HepG2 (cell line): ENCODE data around the gene EPHA4. TPM values are rescaled to one million over a fixed set of nuclear protein-coding genes. Genes with fewer than 3 reads are reported as not detected.

Experiments used
- ATAC-seq: fragments of 200-7000 bp; cut with Tn5 transposase; 3 replicates; pipeline ENCODE4 v1.9.1; 2020; ENCODE audit warnings: mild to moderate bottlenecking, moderate library complexity
- BruUV-seq: library from RNA; stranded (reverse); fragments of 400-500 nt; replicated peaks from 2 replicates; lab custom pipeline; 2021; lab: Mats Ljungman, UMichigan
- CTCF ChIA-PET: fragments of 300-600 bp; formaldehyde crosslinking; extraction: SDS; loops from one replicate; lab custom pipeline; 2021; ENCODE audit warnings: low total read pairs, inconsistent platforms, low intra/inter-chr PET ratio; lab: Yijun Ruan, JAX
- POLR2A ChIA-PET: fragments of 350-600 bp; sonication (Branson Sonifier 250); formaldehyde crosslinking; loops from one replicate; lab custom pipeline; 2020; ENCODE audit warnings: antibody characterized with exemption, inconsistent platforms; lab: Yijun Ruan, JAX
- DNase-seq: peaks from one replicate; pipeline ENCODE4 v3.0.0-alpha.2; 2015; ENCODE audit warnings: low spot score
- FAIRE-seq: peaks from 3 replicates; lab custom pipeline; 2011; peaks lifted over from hg19 to GRCh38; lab: Jason Lieb, UNC
- H2AFZ ChIP-seq: one replicate; pipeline ENCODE4 v1.6.1; 2011; ENCODE audit warnings: low read length, inconsistent platforms
- H3K27ac ChIP-seq: fragments of 300-600 bp; 3 replicates; pipeline ENCODE4 v1.8.0; 2011; ENCODE audit warnings: mixed run types, mild to moderate bottlenecking, mixed read lengths, low read length, inconsistent platforms; ENCODE audit not compliant: insufficient read depth; ENCODE audit errors: extremely low read length
- H3K27me3 ChIP-seq, 2 experiments: fragments of 200-600 bp in 1 of 2; 2 replicates in 1 of 2; 3 replicates in 1 of 2; pipeline versions ENCODE4 v1.6.0 to v1.8.0; 2011; ENCODE audit warnings: low read length in 2 of 2, mild to moderate bottlenecking in 2 of 2, moderate library complexity in 2 of 2, inconsistent platforms in 1 of 2; ENCODE audit not compliant: insufficient read depth in 2 of 2, control insufficient read depth in 1 of 2
- H3K36me3 ChIP-seq, 2 experiments: fragments of 200-600 bp in 1 of 2; replicated peaks in 1 of 2; 2 replicates in 1 of 2; 3 replicates in 1 of 2; pipeline versions ENCODE4 v1.5.1 to v1.8.0; 2011; ENCODE audit warnings: low read length in 2 of 2, inconsistent platforms in 1 of 2; ENCODE audit not compliant: insufficient read depth in 2 of 2, control insufficient read depth in 1 of 2
- H3K4me1 ChIP-seq: 2 replicates; pipeline ENCODE4 v1.5.1; 2012; ENCODE audit warnings: low read length, inconsistent platforms; ENCODE audit not compliant: insufficient read depth
- H3K4me2 ChIP-seq: 2 replicates; pipeline ENCODE4 v1.6.0; 2011; ENCODE audit warnings: low read depth, low read length, inconsistent platforms
- H3K4me3 ChIP-seq, 3 experiments: fragments of 200-600 bp in 1 of 3; sonication (generic), shearing (Covaris generic) in 1 of 3; replicated peaks in 1 of 3; 2 replicates each; pipeline ENCODE4 v1.5.1; 2011 to 2016; ENCODE audit warnings: low read length in 3 of 3, inconsistent platforms in 2 of 3, low read depth in 2 of 3, mild to moderate bottlenecking in 2 of 3, control low read depth in 1 of 3, mixed read lengths in 1 of 3; ENCODE audit not compliant: insufficient read depth in 1 of 3
- H3K79me2 ChIP-seq: one replicate; pipeline ENCODE4 v1.6.1; 2011; ENCODE audit warnings: low read length, inconsistent platforms; ENCODE audit not compliant: insufficient read depth
- H3K9ac ChIP-seq: 2 replicates; pipeline ENCODE4 v1.6.0; 2011; ENCODE audit warnings: mild to moderate bottlenecking, low read depth, low read length, inconsistent platforms; ENCODE audit not compliant: insufficient read depth
- H3K9me3 ChIP-seq: 2 replicates; pipeline ENCODE4 v1.5.1; 2012; ENCODE audit warnings: mild to moderate bottlenecking, low read length
- H4K20me1 ChIP-seq: 2 replicates; pipeline ENCODE4 v1.6.0; 2011; ENCODE audit warnings: inconsistent platforms, mild to moderate bottlenecking, low read length, moderate library complexity; ENCODE audit not compliant: insufficient read depth
- ATF4 ChIP-seq, 2 experiments: fragments of 450-650 bp in 1 of 2; sonication (generic) in 1 of 2; formaldehyde crosslinking; IDR thresholded peaks; 2 replicates each; pipeline versions ENCODE4 v1.5.0 to v1.8.0; 2020 to 2022; ENCODE audit warnings: mild to moderate bottlenecking in 1 of 2, missing genetic modification reagents in 1 of 2
- KLF13 ChIP-seq: sonication (generic); formaldehyde crosslinking; IDR thresholded peaks from 2 replicates; pipeline ENCODE4 v1.4.0; 2020; ENCODE audit warnings: mild to moderate bottlenecking, missing genetic modification reagents
- MAFG ChIP-seq: sonication (generic); formaldehyde crosslinking; IDR thresholded peaks from 2 replicates; pipeline ENCODE4 v1.5.1; 2020; ENCODE audit warnings: mild to moderate bottlenecking, missing genetic modification reagents
- NFIC ChIP-seq: IDR thresholded peaks from 2 replicates; pipeline ENCODE4 v1.6.1; 2012; ENCODE audit warnings: mild to moderate bottlenecking, low read length, inconsistent platforms
- NFKB2 ChIP-seq: sonication (generic); formaldehyde crosslinking; IDR thresholded peaks from 2 replicates; pipeline ENCODE4 v1.4.0; 2020; ENCODE audit warnings: missing genetic modification reagents, borderline replicate concordance
- PAXIP1 ChIP-seq: sonication (generic); formaldehyde crosslinking; conservative IDR thresholded peaks from 2 replicates; pipeline ENCODE4 v1.4.0; 2020; ENCODE audit warnings: mild to moderate bottlenecking, missing genetic modification reagents, moderate library complexity
- TGIF2 ChIP-seq: IDR thresholded peaks from 2 replicates; pipeline ENCODE4 v1.6.1; 2016; ENCODE audit warnings: control low read depth, missing compliant biosample characterization
- TRIM24 ChIP-seq: sonication (generic); formaldehyde crosslinking; IDR thresholded peaks from 2 replicates; pipeline ENCODE4 v1.8.0; 2022; ENCODE audit warnings: mild to moderate bottlenecking, missing genetic modification reagents
- ZBTB33 ChIP-seq: sonication (generic); formaldehyde crosslinking; IDR thresholded peaks from 2 replicates; pipeline ENCODE4 v1.4.0; 2020; ENCODE audit warnings: missing genetic modification reagents
- ZNF264 ChIP-seq: sonication (generic); formaldehyde crosslinking; IDR thresholded peaks from 2 replicates; pipeline ENCODE4 v1.4.0; 2020; ENCODE audit warnings: missing genetic modification reagents
- ZNF33B ChIP-seq: sonication (generic); formaldehyde crosslinking; IDR thresholded peaks from 2 replicates; pipeline ENCODE4 v1.5.1; 2020; ENCODE audit warnings: mild to moderate bottlenecking, missing genetic modification reagents
- ZNF691 ChIP-seq: sonication (generic); formaldehyde crosslinking; IDR thresholded peaks from 2 replicates; pipeline ENCODE4 v1.4.0; 2020; ENCODE audit warnings: missing genetic modification reagents, low read depth, mild to moderate bottlenecking, borderline replicate concordance
- ZNF83 ChIP-seq: sonication (generic); formaldehyde crosslinking; IDR thresholded peaks from 2 replicates; pipeline ENCODE4 v1.4.0; 2020; ENCODE audit warnings: missing genetic modification reagents, mild to moderate bottlenecking, borderline replicate concordance
- WGBS: methylation state at CpG from one replicate; pipeline ENCODE4 v1.1.6; 2017; ENCODE audit warnings: low lambda C conversion rate; 5-methylcytosine and 5-hydroxymethylcytosine counted together
- in situ Hi-C: cut with HindIII; loops from 2 replicates; pipeline ENCODE4 v1.10.0; 2017; ENCODE audit warnings: low pct_unique_long_range_greater_than_20kb; ENCODE audit not compliant: extremely low pct_ligation_motif_present
- intact Hi-C: fragments of 100-400 bp; cut with micrococcal nuclease; formaldehyde crosslinking; loops from one replicate; pipeline ENCODE4 v1.10.0; 2022; ENCODE audit not compliant: unreplicated experiment
- polyA plus RNA-seq, 8 experiments: library from polyadenylated mRNA; depleted of rRNA in 3 of 8; stranded (reverse) in 7 of 8; unstranded in 1 of 8; fragments of >200 nt; fragmentation: Illumina TruSeq in 4 of 8; extraction: Trizol in 4 of 8; gene quantifications; 2 replicates each; pipeline versions ENCODE4 v1.2.1 to v1.2.3, GENCODE V29; 2011 to 2016; ENCODE audit warnings: low read depth in 4 of 8, missing spikeins in 1 of 8, mixed read lengths in 1 of 8; ENCODE audit not compliant: insufficient read depth in 1 of 8
- total RNA-seq, 5 experiments: library from RNA; depleted of rRNA; stranded (reverse); fragments of >200 nt; fragmentation: Illumina TruSeq; extraction: Trizol; gene quantifications; 2 replicates each; pipeline ENCODE4 v1.2.3, GENCODE V29; 2016; ENCODE audit warnings: low read depth in 1 of 5

EPHA4 gene
- total and polyA plus RNA-seq, 2 of the 13 experiments (the other 11 are each of a cell fraction or from before 2014, with no cell fraction given), result not detected

GRCh38 chr2:221455214-221455613, 116.9 kb downstream of the EPHA4 start (continued):
- TF ChIP-seq ZNF691 (CRISPR knock-in tag), result no peak

GRCh38 chr2:221454459-221455105, 117.5 kb downstream of the EPHA4 start:
- TF ChIP-seq ZBTB33 (CRISPR knock-in tag), result no peak
- TF ChIP-seq PAXIP1, result no peak
- TF ChIP-seq TGIF2 (CRISPR knock-in tag), result no peak
- no peak for TF ChIP-seq MAFG
- no peak for TF ChIP-seq NFKB2
- TF ChIP-seq TRIM24 (CRISPR knock-in tag), result no peak
- no peak for TF ChIP-seq ATF4 (CRISPR knock-in tag; IDR thresholded peaks at IDR 0.05)
- TF ChIP-seq ZNF33B, result no peak
- no peak for TF ChIP-seq NFIC
- TF ChIP-seq ZNF264 (CRISPR knock-in tag), result no peak
- TF ChIP-seq ZNF83 (CRISPR knock-in tag), result no peak
- TF ChIP-seq KLF13 (CRISPR knock-in tag), result no peak
- TF ChIP-seq, all 625 proteins: peak for 0
- intact Hi-C loops, result no loop called here

More at GRCh38 chr2:221454459-221455105, 117.5 kb downstream of the EPHA4 start:
- 0% methylated on average over 3 of the region's 3 CpGs for WGBS
- Histone ChIP-seq H2AFZ (no peak overlapping the region), H3K27ac (no peak overlapping the region), H3K4me2 (no peak overlapping the region), H3K27me3 (peaks cover 0 to 4% of the 10 kb centered on the region in 2 experiments; a peak in 3 of 5 replicates), H3K36me3 (no peaks in the 10 kb centered on the region), H3K9me3 (no peaks in the 10 kb centered on the region), H3K4me3 (no peak overlapping the region), H3K9ac (no peak overlapping the region), H3K4me1 (no peaks in the 10 kb centered on the region), H4K20me1 (no peaks in the 10 kb centered on the region), H3K79me2 (no peaks in the 10 kb centered on the region)
- ChIA-PET CTCF (no interaction called here), POLR2A (no interaction called here)
- BruUV-seq, result no TSS peak
- no peak for ATAC-seq
- no peak for FAIRE-seq
- in situ Hi-C loops, result no loop called here
- no peak for DNase-seq
